GM18499 (cell line): ENCODE data around the gene SYT2.
"Not testable (repeated sequence)": the region's sequence is repeated elsewhere in the genome, so short reads cannot be mapped to it uniquely, and the experiment has no call there.

Experiments used
- ATAC-seq: cut with Tn5 transposase; IDR thresholded peaks from one replicate; pipeline ENCODE4 v1.9.1; 2021; ENCODE audit warnings: moderate number of reproducible peaks; ENCODE audit not compliant: insufficient read depth, unreplicated experiment

The SYT2 gene

GRCh38 chr1:202600432-202601041 lies 109.7 kb downstream of the SYT2 start:
- ATAC-seq, result no peak

GRCh38 chr1:202599669-202600431 lies 110.4 kb downstream of the SYT2 start:
- no peak for ATAC-seq

GRCh38 chr1:202597090-202597761 lies 113.0 kb downstream of the SYT2 start:
- no peak for ATAC-seq

GRCh38 chr1:202596638-202597037 lies 113.6 kb downstream of the SYT2 start:
- ATAC-seq, result no peak

GRCh38 chr1:202593845-202594244 lies 116.4 kb downstream of the SYT2 start:
- no peak for ATAC-seq

- no peak for ATAC-seq
Measured at GRCh38 chr1:202592146-202592545, 118.1 kb downstream of the SYT2 start.

- ATAC-seq, result no peak
Measured at GRCh38 chr1:202591515-202591914, 118.7 kb downstream of the SYT2 start.

- ATAC-seq, result no peak
Measured at GRCh38 chr1:202590975-202591411, 119.3 kb downstream of the SYT2 start.

- no peak for ATAC-seq
Measured at GRCh38 chr1:202590126-202590525, 120.1 kb downstream of the SYT2 start.

- no peak for ATAC-seq
Measured at GRCh38 chr1:202589190-202589930, 120.9 kb downstream of the SYT2 start.

GRCh38 chr1:202588503-202589189 lies 121.6 kb downstream of the SYT2 start:
- no peak for ATAC-seq

- ATAC-seq, result no peak
Measured at GRCh38 chr1:202587859-202588485, 122.3 kb downstream of the SYT2 start.

- ATAC-seq, result no peak
Measured at GRCh38 chr1:202586871-202587270, 123.4 kb downstream of the SYT2 start.

- no peak for ATAC-seq
Measured at GRCh38 chr1:202586018-202586821, 124.0 kb downstream of the SYT2 start.

- no peak for ATAC-seq
Measured at GRCh38 chr1:202585590-202585933, 124.7 kb downstream of the SYT2 start.

- no peak for ATAC-seq
Measured at GRCh38 chr1:202584707-202585589, 125.3 kb downstream of the SYT2 start.

- ATAC-seq, result not testable (repeated sequence)
Measured at GRCh38 chr1:202582350-202582749, 127.9 kb downstream of the SYT2 start.

- ATAC-seq, result no peak
Measured at GRCh38 chr1:202580619-202581018, 129.6 kb downstream of the SYT2 start.
